Large intestine (tissue), 3 donors: ENCODE measurements around the gene PRCD. TPM values are rescaled to one million over a fixed set of nuclear protein-coding genes. Genes with fewer than 3 reads are reported as not detected.

ENCODE experiments used
- DNase-seq, 2 donors: peaks; one replicate each; pipeline versions ENCODE4 v3.0.0 to v3.0.0-alpha.2; 2013
- H3K27ac ChIP-seq: one replicate; pipeline ENCODE4 v1.5.1; 2013; ENCODE audit warnings: low read length
- H3K27me3 ChIP-seq: 2 replicates; pipeline ENCODE4 v1.6.1; 2013; ENCODE audit warnings: low read length; ENCODE audit not compliant: control insufficient read depth, insufficient read depth
- H3K36me3 ChIP-seq: 2 replicates; pipeline ENCODE4 v1.6.1; 2013; ENCODE audit warnings: low read length; ENCODE audit not compliant: control insufficient read depth, insufficient read depth
- H3K4me1 ChIP-seq: one replicate; pipeline ENCODE4 v1.6.1; 2013; ENCODE audit warnings: low read length; ENCODE audit not compliant: control insufficient read depth, insufficient read depth
- H3K4me3 ChIP-seq: one replicate; pipeline ENCODE4 v1.5.1; 2013; ENCODE audit warnings: low read length
- H3K9me3 ChIP-seq: one replicate; pipeline ENCODE4 v1.6.1; 2013; ENCODE audit warnings: mild to moderate bottlenecking, low read depth, low read length, moderate library complexity; ENCODE audit not compliant: control insufficient read depth
- WGBS: methylation state at CpG from one replicate; pipeline ENCODE4 v1.1.5; 2013; ENCODE audit warnings: low lambda C conversion rate; ENCODE audit not compliant: insufficient coverage; 5-methylcytosine and 5-hydroxymethylcytosine counted together
- polyA plus RNA-seq: library from polyadenylated mRNA; unstranded; fragments of 120-200 nt; gene quantifications from one replicate; pipeline ENCODE4 v1.2.1, GENCODE V29; 2013

PRCD gene
- polyA plus RNA-seq, 1 donor, result 4.7 TPM

- H3K4me1 ChIP-seq, result peaks cover 83% of the 10 kb centered on the region
- peak overlapping the region; percentile 59 for H3K27ac ChIP-seq
- H3K9me3 ChIP-seq, result no peaks in the 10 kb centered on the region
- no CpG with 5 or more reads among the region's 2 CpGs for WGBS
- H3K4me3 ChIP-seq, result no peak overlapping the region
- no peaks in the 10 kb centered on the region for H3K36me3 ChIP-seq
- DNase-seq, result no peak
- no peaks in the 10 kb centered on the region for H3K27me3 ChIP-seq
Observed at GRCh38 chr17:76497699-76497978, 42.2 kb upstream of the PRCD start.

DNA sequence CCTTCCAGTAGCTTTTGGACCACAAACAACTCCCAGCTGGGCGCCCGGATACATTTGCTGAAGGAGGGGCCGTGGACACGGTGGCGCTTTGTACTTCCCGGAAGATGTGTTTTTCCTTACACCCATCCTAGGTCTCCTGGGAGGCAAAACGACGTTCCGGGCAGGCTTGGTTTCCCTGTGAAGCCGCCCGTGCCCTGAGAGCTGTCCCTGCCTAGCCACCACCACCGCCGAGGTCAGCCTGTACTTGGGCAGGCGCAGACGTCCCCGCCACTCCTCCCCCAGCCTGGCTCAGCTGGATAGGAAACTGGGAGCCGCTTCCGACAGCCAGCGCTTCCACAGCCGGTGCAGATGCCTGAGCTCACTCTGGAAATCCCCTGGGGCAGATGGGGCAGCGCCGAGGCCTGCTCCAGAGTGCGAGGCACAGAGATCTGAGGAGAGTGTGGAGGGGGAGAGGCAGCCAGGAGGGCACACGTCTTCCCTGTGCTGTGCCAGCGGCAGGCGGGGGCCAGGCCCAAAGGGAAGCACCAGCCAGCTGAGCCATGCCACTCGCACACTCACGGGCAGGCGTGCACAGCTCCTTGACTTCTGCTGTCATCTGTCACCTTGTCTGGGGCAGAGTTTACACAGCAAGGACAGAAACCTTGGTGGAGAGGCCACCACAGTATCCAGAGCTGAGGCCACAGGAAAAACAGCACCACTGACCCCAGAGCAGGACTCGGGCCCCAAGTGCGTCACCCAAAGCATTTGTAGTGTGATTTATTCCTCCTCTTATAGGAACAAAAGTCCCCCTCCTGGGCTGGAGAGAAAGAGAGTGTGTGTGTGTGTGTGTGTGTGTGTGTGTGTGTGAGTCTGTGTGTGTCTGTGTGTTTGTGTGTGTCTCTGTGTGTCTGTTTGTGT lies 41.6 kb upstream of the PRCD start:
- peaks cover 80% of the 10 kb centered on the region for H3K4me1 ChIP-seq
- no CpG with 5 or more reads among the region's 31 CpGs for WGBS
- H3K27ac ChIP-seq, result peak overlapping the region; percentile 59
- peak; percentile 57 to 66 for DNase-seq
- H3K9me3 ChIP-seq, result no peaks in the 10 kb centered on the region
- H3K4me3 ChIP-seq, result no peak overlapping the region
- no peaks in the 10 kb centered on the region for H3K36me3 ChIP-seq
- no peaks in the 10 kb centered on the region for H3K27me3 ChIP-seq

- H3K4me3 ChIP-seq, result no peak overlapping the region
- H3K27me3 ChIP-seq, result no peaks in the 10 kb centered on the region
- no peaks in the 10 kb centered on the region for H3K36me3 ChIP-seq
- H3K27ac ChIP-seq, result no peak overlapping the region
- no peaks in the 10 kb centered on the region for H3K9me3 ChIP-seq
- peaks cover 74% of the 10 kb centered on the region for H3K4me1 ChIP-seq
- WGBS, result no CpG with 5 or more reads among the region's 4 CpGs
- no peak for DNase-seq
Observed at GRCh38 chr17:76498876-76499251, 41.0 kb upstream of the PRCD start.

DNA sequence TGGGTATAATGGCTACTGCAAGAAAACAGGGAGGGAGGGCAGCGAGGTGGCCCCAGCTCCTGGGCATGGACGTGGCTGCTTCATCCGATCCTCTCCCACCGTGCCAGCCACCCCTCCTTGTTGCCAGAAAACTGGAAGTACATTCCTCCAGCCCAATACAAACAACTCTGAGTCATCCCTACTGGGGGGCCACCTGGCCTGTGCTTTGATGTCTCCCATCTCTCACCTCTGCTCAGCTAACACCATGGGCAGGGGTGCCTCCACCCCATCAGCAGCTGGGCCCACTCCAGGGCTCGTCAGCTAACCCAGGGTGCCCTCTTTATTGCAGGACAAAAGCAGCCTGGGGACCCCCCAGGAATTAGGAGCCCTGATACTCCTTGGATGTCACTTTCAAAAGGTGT lies 40.6 kb upstream of the PRCD start:
- no peaks in the 10 kb centered on the region for H3K36me3 ChIP-seq
- H3K9me3 ChIP-seq, result no peaks in the 10 kb centered on the region
- no peaks in the 10 kb centered on the region for H3K27me3 ChIP-seq
- H3K4me1 ChIP-seq, result peaks cover 70% of the 10 kb centered on the region
- no peak overlapping the region for H3K27ac ChIP-seq
- DNase-seq, result peak in 1 of 2 donors; percentile 32
- H3K4me3 ChIP-seq, result peak overlapping the region; percentile 69
- WGBS, result no CpG with 5 or more reads among the region's 5 CpGs

DNA sequence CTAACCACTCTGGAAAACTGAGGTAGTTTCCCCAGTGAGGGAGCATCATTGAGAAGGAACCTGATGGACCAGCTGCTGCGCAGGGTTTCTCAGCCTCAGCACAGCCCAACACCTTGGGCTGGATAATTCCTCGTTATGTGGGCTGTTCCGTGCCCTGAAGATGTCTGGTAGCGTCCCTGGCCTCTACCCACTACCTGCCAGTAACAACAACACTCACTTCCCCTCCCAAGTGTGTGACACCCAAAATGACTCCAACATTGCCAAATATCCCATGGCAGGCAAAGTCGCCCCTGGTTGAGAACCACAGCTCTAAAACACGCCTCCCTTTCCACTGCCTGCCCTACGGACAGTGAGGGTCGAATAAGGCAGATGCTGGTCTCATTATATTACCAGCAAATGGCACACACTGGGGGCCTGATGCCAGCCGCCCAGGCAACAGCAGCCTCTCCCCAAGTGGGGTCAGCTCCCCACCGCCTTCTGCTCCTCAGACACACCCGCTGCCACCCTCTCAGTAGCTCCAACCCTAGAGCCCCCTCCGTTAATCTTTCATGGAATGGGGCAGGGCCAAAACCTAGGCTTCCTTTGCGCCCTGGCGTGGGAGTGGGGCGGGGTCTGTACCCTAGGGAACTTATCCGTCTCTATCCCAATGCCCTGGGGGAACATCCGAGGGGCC lies 39.6 kb upstream of the PRCD start:
- Histone ChIP-seq H3K27ac (peak overlapping the region; percentile 51), H3K4me1 (peaks cover 63% of the 10 kb centered on the region), H3K36me3 (no peaks in the 10 kb centered on the region), H3K9me3 (no peaks in the 10 kb centered on the region), H3K4me3 (peak overlapping the region; percentile 69), H3K27me3 (no peaks in the 10 kb centered on the region)
- no CpG with 5 or more reads among the region's 17 CpGs for WGBS
- no peak for DNase-seq

DNA sequence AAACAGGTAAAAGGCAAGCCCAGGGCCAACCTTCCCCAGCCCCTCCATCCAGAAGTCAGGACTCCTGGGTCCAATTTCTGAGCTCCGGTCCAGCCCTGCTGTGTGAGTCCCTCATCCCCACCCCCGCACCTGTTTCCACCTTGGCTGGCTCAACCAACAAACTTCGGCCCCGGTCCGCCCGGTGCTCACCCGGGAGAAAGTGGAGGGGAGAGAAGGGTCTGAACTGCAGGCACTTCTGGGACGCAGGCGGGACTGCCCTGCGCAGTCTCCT lies 39.2 kb upstream of the PRCD start:
- no CpG with 5 or more reads among the region's 10 CpGs for WGBS
- no peaks in the 10 kb centered on the region for H3K36me3 ChIP-seq
- H3K27me3 ChIP-seq, result no peaks in the 10 kb centered on the region
- peak overlapping the region; percentile 51 for H3K27ac ChIP-seq
- no peak for DNase-seq
- peaks cover 59% of the 10 kb centered on the region for H3K4me1 ChIP-seq
- H3K4me3 ChIP-seq, result peak overlapping the region; percentile 69
- no peaks in the 10 kb centered on the region for H3K9me3 ChIP-seq

DNA sequence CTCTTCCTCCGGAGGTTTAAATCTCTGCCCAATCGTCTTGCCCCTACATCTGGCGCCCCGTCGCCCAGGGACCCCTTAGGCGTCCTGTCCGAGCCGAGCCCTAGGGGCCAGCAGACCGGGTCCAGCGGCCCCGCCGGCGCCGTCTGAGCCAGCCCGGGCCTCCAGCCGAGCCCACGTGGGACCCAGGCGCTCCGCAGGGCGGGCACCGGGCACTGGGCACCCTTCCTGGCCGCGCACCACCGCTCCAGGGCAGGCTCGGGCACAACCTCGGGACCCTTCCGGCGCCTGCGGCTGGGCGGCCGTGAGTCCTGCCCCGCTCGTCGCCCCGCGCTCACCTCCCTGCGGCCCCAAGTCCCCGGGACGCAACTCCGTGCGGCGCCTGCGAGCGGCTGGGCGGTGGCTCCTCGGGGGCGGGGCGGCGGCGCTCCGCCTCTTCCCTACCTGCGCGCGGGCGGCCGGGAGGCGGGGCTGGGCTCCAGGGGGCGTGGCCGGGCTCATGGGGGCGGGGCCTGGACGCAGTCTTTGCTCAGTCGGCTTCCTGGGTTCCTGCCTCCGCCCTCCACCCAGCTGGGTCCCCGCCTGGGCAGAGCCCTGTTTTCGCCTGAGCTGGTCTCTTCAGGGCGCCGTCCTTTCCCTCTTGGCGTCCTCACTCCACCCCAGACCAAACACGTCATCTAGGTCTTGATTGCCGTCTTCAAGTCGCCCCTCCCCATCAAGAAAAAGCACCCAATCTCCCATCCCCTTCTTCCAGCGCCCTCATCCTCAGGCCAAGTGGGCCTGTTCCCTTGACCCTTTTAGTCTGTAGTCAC lies 38.6 kb upstream of the PRCD start, which contains the start of gene RHBDF2:
Gene RHBDF2, minus strand, starts transcription at position 406 of the 809 bp plus-strand sequence. CDS start 19,899 bp downstream, outside the sequence.
- H3K27me3 ChIP-seq, result no peaks in the 10 kb centered on the region
- peak within 1 kb of the TSS; percentile 69 for H3K4me3 ChIP-seq
- DNase-seq, result peak; percentile 84 to 92
- H3K36me3 ChIP-seq, result no peaks in the 10 kb centered on the region
- peak within 1 kb of the TSS; percentile 70 for H3K27ac ChIP-seq
- no CpG with 5 or more reads among the region's 72 CpGs for WGBS
- H3K4me1 ChIP-seq, result peaks cover 54% of the 10 kb centered on the region
- no peaks in the 10 kb centered on the region for H3K9me3 ChIP-seq

DNA sequence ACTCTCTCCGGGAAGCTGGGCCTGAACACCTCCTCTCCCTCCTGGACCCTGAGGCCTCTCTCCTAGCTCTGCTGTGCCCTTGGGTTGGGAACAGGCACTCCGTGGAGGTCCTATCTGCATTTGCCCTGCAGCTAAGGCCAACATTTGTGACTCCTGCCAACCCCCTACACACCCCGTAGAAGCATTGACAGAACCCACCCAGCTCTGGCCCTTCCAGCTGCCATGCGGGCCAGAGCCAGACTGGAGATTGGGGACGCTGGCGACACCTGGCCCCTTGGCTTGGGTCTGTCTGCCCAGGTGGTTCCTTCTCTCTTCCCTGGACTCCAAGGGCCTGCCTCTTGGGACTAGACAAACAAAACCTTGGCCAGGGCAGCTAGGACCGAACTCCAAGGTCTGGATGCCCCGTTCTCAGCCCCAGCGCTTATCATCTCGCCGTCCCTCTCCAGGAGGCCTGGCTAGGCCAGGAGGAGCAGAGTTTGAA lies 38.0 kb upstream of the PRCD start:
- no CpG with 5 or more reads among the region's 11 CpGs for WGBS
- peak overlapping the region; percentile 70 for H3K27ac ChIP-seq
- no peaks in the 10 kb centered on the region for H3K9me3 ChIP-seq
- no peak overlapping the region for H3K4me3 ChIP-seq
- no peaks in the 10 kb centered on the region for H3K27me3 ChIP-seq
- H3K4me1 ChIP-seq, result peaks cover 54% of the 10 kb centered on the region
- H3K36me3 ChIP-seq, result no peaks in the 10 kb centered on the region
- DNase-seq, result peak in 1 of 2 donors; percentile 46

GRCh38 chr17:76502341-76503211 lies 37.3 kb upstream of the PRCD start:
- peak overlapping the region; percentile 70 for H3K27ac ChIP-seq
- DNase-seq, result no peak
- H3K9me3 ChIP-seq, result no peaks in the 10 kb centered on the region
- peaks cover 52% of the 10 kb centered on the region for H3K4me1 ChIP-seq
- H3K4me3 ChIP-seq, result no peak overlapping the region
- WGBS, result no CpG with 5 or more reads among the region's 8 CpGs
- H3K27me3 ChIP-seq, result no peaks in the 10 kb centered on the region
- no peaks in the 10 kb centered on the region for H3K36me3 ChIP-seq
